Activated naive CD8-positive, alpha-beta T cell treated with anti-CD3 and anti-CD28 coated beads, Interleukin-2, amount 10 ng/mL, durations not matched to agents 7 days and 5 days (primary cell): Measurements from ENCODE around the gene HADH. TPM values are rescaled to one million over a fixed set of nuclear protein-coding genes. Genes with fewer than 3 reads are reported as not detected.
"Not testable (repeated sequence)": the region's sequence is repeated elsewhere in the genome, so short reads cannot be mapped to it uniquely, and the experiment has no call there.

Experiments used
- ATAC-seq: fragments of 150-1000 bp; cut with Tn5 transposase; one replicate; pipeline ENCODE4 v1.10.0; 2021; ENCODE audit warnings: low read depth, moderate library complexity
- POLR2A ChIA-PET: fragments of 350-600 bp; sonication (Branson Sonifier 250); formaldehyde crosslinking; loops from one replicate; lab custom pipeline; 2021; ENCODE audit warnings: antibody characterized with exemption; lab: Charles Lee
- DNase-seq: peaks from one replicate; pipeline ENCODE4 v3.0.0; 2021
- H3K27ac Mint-ChIP-seq: one replicate; pipeline ENCODE4 v1.8.0; 2022; ENCODE audit warnings: mild to moderate bottlenecking, mixed read lengths
- H3K27me3 Mint-ChIP-seq: one replicate; pipeline ENCODE4 v1.8.0; 2022; ENCODE audit warnings: mild to moderate bottlenecking, moderate library complexity, mixed read lengths
- H3K36me3 Mint-ChIP-seq: one replicate; pipeline ENCODE4 v1.8.0; 2021; ENCODE audit warnings: mild to moderate bottlenecking, mixed read lengths
- H3K4me1 Mint-ChIP-seq: one replicate; pipeline ENCODE4 v1.8.0; 2021; ENCODE audit warnings: mixed read lengths
- H3K4me3 Mint-ChIP-seq: one replicate; pipeline ENCODE4 v1.8.0; 2022; ENCODE audit warnings: mild to moderate bottlenecking, moderate library complexity, mixed read lengths
- H3K9me3 Mint-ChIP-seq: one replicate; pipeline ENCODE4 v1.8.0; 2021; ENCODE audit warnings: mixed read lengths
- total RNA-seq, 2 experiments: library from RNA; stranded (reverse); gene quantifications; one replicate each; pipeline ENCODE4 v1.2.3, GENCODE V29; 2021

Gene HADH
- 10 to 100 TPM; 45.3 to 46.6 TPM for total RNA-seq

DNA sequence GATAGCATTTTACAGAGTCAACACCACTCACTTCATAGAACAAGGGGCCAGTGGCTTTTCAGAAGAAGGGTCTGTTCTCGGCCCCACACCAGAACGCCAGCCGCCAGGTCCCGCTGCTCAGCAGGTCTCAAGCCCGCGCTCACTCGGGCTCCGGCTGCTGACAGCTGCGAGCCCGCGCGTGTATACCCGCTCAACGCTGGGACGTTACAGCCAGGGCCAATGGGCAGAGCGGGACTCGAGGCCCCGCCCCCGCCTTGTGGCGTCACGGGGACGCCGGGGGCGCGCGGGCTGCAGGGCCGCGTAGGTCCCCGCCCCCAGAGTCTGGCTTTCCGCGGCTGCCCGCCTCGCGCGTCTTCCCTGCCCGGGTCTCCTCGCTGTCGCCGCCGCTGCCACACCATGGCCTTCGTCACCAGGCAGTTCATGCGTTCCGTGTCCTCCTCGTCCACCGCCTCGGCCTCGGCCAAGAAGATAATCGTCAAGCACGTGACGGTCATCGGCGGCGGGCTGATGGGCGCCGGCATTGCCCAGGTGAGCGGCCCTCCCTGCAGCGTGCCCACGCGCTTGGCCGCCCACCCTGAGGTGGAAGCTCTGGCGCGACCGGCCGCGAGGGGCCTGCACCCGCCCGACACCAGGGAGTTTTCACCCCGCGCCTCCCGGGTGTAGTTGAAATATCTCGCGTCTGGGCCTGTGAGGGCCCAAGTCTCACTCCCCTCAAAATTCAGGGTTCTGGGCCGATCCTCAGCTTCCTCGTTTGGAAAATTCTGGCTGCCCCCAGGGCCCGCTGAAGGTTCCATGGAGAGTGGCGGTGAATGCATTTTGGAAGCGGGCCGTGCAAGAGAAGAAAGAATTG is at the start of gene HADH:
HADH (plus strand) TSS at position 353 of the 850 bp plus-strand sequence; CDS start at position 397, 44 bp downstream.
- no peaks in the 10 kb centered on the region for H3K9me3 Mint-ChIP-seq
- peak; percentile 99 for DNase-seq
- H3K4me3 Mint-ChIP-seq: peak within 1 kb of the TSS; percentile 94
- peak within 1 kb of the TSS; percentile 90 for H3K27ac Mint-ChIP-seq
- peaks cover 7% of the 10 kb centered on the region for H3K36me3 Mint-ChIP-seq
- POLR2A ChIA-PET: interaction anchor here (1.0 to 2.1 kb wide), 5 partner anchors 10 to 600 kb away, joined by 3 to 5 read pairs (median 3); no protein-coding TSS in a partner anchor
- ATAC-seq: peak; percentile 99
- no peaks in the 10 kb centered on the region for H3K27me3 Mint-ChIP-seq
- peaks cover 34% of the 10 kb centered on the region for H3K4me1 Mint-ChIP-seq

GRCh38 chr4:107945809-107946208 is 43.9 kb upstream of the HADH start:
- H3K9me3 Mint-ChIP-seq: no peaks in the 10 kb centered on the region
- DNase-seq (no peak), ATAC-seq (no peak)
- no peak overlapping the region for H3K27ac Mint-ChIP-seq
- POLR2A ChIA-PET: no interaction called here
- no peak overlapping the region for H3K4me3 Mint-ChIP-seq
- H3K4me1 Mint-ChIP-seq: no peaks in the 10 kb centered on the region
- no peaks in the 10 kb centered on the region for H3K27me3 Mint-ChIP-seq
- H3K36me3 Mint-ChIP-seq: peaks cover 14% of the 10 kb centered on the region

DNA sequence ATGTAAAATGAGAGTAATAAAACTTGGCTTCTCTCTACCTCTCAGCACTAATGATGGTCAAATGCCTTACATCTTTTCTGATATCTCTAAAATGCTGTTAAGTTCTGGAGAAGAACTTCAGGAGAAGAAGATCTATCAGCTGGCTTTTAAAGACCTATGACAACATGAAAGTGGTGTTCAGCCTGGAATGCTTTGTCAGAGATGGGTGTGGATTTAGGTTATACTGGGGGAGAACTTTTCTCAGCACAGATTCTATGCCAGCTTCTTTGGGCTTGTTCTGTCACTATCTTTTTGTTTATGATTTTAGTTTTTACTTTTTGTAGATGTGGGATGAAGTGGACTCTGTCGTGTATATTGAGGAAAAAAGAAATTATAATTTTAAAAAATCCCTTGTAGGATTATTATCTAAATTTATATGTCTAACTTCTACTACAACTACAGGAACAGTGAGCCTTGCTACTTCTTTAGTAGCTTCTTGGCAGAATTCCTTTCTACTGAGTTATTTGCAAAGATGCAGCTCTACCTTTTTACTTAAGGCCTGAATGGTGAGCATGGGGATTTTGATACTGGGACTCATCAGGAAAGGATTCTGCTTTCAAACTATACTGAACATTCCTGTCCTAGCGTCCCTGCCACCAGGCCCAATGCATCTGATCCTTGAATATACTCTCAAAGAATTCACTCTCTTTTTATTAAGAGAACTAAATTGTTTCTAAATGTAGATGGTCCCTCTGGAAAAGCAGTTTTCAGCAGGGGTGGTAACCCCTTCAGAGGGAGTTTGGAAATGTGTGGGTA is 38.7 kb upstream of the HADH start:
- POLR2A ChIA-PET: no interaction called here
- ATAC-seq (no peak), DNase-seq (no peak)
- H3K4me3 Mint-ChIP-seq: no peak overlapping the region
- no peaks in the 10 kb centered on the region for H3K27me3 Mint-ChIP-seq
- no peaks in the 10 kb centered on the region for H3K4me1 Mint-ChIP-seq
- peaks cover 4% of the 10 kb centered on the region for H3K9me3 Mint-ChIP-seq
- peaks cover 19% of the 10 kb centered on the region for H3K36me3 Mint-ChIP-seq
- no peak overlapping the region for H3K27ac Mint-ChIP-seq

- POLR2A ChIA-PET: no interaction called here
- no peak overlapping the region for H3K27ac Mint-ChIP-seq
- DNase-seq (no peak), ATAC-seq (no peak)
- no peaks in the 10 kb centered on the region for H3K4me1 Mint-ChIP-seq
- H3K4me3 Mint-ChIP-seq: no peak overlapping the region
- peaks cover 10% of the 10 kb centered on the region for H3K9me3 Mint-ChIP-seq
- no peaks in the 10 kb centered on the region for H3K27me3 Mint-ChIP-seq
- peaks cover 23% of the 10 kb centered on the region for H3K36me3 Mint-ChIP-seq
These were observed 38.1 kb upstream of the HADH start for GRCh38 chr4:107951551-107951950.

- H3K4me1 Mint-ChIP-seq: no peaks in the 10 kb centered on the region
- H3K9me3 Mint-ChIP-seq: peaks cover 24% of the 10 kb centered on the region
- H3K27ac Mint-ChIP-seq: no peak overlapping the region
- peaks cover 6% of the 10 kb centered on the region for H3K27me3 Mint-ChIP-seq
- H3K4me3 Mint-ChIP-seq: no peak overlapping the region
- peaks cover 18% of the 10 kb centered on the region for H3K36me3 Mint-ChIP-seq
- POLR2A ChIA-PET: no interaction called here
- ATAC-seq (no peak), DNase-seq (no peak)
These were observed 33.7 kb upstream of the HADH start for GRCh38 chr4:107956011-107956410.

DNA sequence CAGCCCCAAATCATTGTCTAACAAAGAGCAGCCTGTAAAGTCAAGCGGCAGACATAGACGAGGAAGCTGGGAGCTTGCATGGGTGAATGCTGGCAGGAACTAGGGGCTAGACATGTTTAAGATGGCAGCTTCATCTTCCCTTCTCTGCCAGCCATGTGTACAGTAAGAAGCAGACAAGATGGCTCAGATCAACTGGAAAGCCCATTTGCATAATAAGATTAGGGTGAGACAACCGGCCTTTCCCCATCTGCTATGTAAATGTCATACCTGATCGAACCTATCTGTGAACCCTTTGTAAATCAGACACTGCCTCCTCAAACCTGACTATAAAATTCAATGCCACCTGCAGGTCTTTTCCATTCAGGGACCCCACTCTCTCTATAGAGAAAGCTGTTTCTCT is 22.8 kb upstream of the HADH start:
- POLR2A ChIA-PET: no interaction called here

DNA sequence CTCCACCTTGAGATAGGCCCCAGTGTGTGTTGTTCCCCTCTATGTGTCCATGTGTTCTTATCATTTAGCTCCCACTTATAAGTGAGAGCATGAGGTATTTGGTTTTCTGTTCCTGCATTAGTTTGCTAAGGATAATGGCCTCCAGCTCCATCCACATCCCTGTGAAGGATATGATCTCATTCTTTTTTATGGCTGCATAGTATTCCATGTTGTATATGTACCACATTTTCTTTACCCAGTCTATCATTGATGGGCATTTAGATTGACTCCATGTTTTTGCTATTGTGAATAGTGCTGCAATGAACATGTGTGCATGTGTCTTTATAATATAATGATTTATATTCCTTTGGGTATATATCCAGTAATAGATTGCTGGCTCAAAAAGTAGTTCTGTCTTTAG is 22.2 kb upstream of the HADH start:
- H3K4me1 Mint-ChIP-seq, H3K36me3 Mint-ChIP-seq, ATAC-seq, H3K27ac Mint-ChIP-seq, DNase-seq, H3K4me3 Mint-ChIP-seq, H3K9me3 Mint-ChIP-seq, POLR2A ChIA-PET, H3K27me3 Mint-ChIP-seq: not testable (repeated sequence)

More for the DNA sequence above, 22.8 kb upstream of the HADH start:
- H3K4me1 Mint-ChIP-seq: no peaks in the 10 kb centered on the region
- H3K27me3 Mint-ChIP-seq: peaks cover 4% of the 10 kb centered on the region
- peaks cover 4% of the 10 kb centered on the region for H3K9me3 Mint-ChIP-seq
- no peak overlapping the region for H3K27ac Mint-ChIP-seq
- H3K36me3 Mint-ChIP-seq: peaks cover 5% of the 10 kb centered on the region
- no peak overlapping the region for H3K4me3 Mint-ChIP-seq
- DNase-seq: no peak
- no peak for ATAC-seq

- H3K27me3 Mint-ChIP-seq, H3K4me3 Mint-ChIP-seq, H3K4me1 Mint-ChIP-seq, H3K36me3 Mint-ChIP-seq, ATAC-seq, POLR2A ChIA-PET, DNase-seq, H3K27ac Mint-ChIP-seq, H3K9me3 Mint-ChIP-seq: not testable (repeated sequence)
These were observed 21.8 kb upstream of the HADH start for GRCh38 chr4:107967921-107968320.

DNA sequence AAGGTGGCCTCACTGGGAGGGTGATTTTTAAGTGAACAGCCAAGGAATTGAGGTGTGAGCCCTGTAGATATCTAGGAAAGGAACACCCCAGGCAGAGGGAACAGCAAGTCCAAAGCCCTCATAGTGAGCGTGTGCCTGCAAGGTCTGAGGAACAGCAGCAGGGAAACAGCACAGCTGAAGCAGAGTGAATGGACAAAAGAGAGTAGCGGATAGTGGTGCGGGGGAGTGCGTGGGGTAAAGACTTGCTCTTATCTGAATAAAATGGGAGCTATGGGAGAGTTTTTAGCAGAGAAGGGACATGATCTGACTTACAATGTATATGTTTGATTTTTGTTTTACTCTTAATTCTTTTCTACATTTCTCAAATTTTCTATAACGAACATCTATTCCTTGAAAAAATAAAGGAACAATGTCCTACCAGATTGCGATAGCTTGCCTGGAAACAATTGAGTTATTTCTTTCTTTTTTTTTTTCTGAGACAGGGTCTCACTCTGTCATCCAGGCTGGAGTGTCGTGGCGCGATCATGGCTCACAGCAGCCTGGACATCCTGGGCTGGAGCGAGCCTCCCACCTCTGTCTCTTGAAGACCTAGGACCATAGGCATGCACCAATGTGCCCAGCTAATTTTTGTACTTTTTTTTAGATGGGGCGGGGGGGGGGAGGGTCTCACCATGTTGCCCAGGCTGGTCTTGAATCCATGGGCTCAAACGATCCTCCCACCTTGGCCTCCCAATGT is 19.5 kb upstream of the HADH start:
- DNase-seq (no peak), ATAC-seq (no peak)
- Mint-ChIP-seq H3K9me3 (peaks cover 5% of the 10 kb centered on the region), H3K27me3 (peaks cover 4% of the 10 kb centered on the region), H3K4me1 (peaks cover 5% of the 10 kb centered on the region), H3K4me3 (no peak overlapping the region), H3K27ac (no peak overlapping the region), H3K36me3 (peaks cover 9% of the 10 kb centered on the region)
- POLR2A ChIA-PET: no interaction called here

GRCh38 chr4:107972605-107973004 is 17.1 kb upstream of the HADH start:
- POLR2A ChIA-PET: no interaction called here
- DNase-seq (no peak), ATAC-seq (no peak)
- Mint-ChIP-seq H3K36me3 (peaks cover 5% of the 10 kb centered on the region), H3K4me1 (peaks cover 5% of the 10 kb centered on the region), H3K4me3 (no peak overlapping the region), H3K9me3 (peaks cover 5% of the 10 kb centered on the region), H3K27me3 (no peaks in the 10 kb centered on the region), H3K27ac (no peak overlapping the region)

DNA sequence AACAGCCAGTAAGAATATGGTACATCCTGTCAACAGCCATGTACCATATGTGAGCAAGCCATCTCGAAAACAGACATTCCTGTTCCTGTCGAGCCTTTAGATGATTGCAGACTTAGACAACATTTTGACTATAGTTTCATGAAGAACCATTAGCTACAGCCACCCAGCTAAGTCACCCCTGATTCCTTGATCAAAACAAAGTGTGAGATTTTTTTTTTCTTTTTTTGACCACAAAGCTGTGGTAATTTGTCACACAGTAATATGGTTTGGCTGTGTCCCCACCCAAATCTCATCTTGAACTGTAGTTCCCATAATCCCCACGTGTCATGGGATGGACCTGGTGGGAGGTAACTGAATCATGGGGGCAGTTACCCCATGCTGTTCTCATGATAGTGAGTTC is 15.2 kb upstream of the HADH start:
- no peak for ATAC-seq
- Mint-ChIP-seq H3K4me3 (no peak overlapping the region), H3K36me3 (peaks cover 5% of the 10 kb centered on the region), H3K27me3 (no peaks in the 10 kb centered on the region), H3K4me1 (peaks cover 5% of the 10 kb centered on the region), H3K9me3 (peaks cover 5% of the 10 kb centered on the region), H3K27ac (no peak overlapping the region)
- DNase-seq: no peak
- POLR2A ChIA-PET: no interaction called here

DNA sequence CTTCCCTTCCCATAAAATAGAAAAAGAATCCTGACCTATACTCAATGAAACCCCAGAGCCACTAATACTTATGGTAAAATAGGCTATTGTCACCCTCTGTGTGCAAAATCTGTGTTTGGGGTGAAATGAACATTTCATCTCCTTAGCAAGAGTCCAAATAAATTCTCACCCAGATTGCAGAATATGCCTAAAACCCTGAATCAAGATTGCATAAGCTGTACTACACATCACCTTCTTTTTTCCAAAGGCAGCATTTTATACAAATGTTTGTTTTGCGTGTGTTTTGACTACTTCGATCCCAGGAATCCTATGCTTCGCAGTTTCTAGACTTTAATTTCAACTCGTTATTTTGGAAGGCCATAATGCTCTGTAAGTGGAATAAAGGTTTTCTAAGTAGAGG is 12.2 kb upstream of the HADH start:
- peaks cover 9% of the 10 kb centered on the region for H3K9me3 Mint-ChIP-seq
- POLR2A ChIA-PET: no interaction called here
- DNase-seq: no peak
- no peak overlapping the region for H3K27ac Mint-ChIP-seq
- H3K4me3 Mint-ChIP-seq: no peak overlapping the region
- peaks cover 8% of the 10 kb centered on the region for H3K4me1 Mint-ChIP-seq
- peaks cover 12% of the 10 kb centered on the region for H3K36me3 Mint-ChIP-seq
- H3K27me3 Mint-ChIP-seq: no peaks in the 10 kb centered on the region
- no peak for ATAC-seq

DNA sequence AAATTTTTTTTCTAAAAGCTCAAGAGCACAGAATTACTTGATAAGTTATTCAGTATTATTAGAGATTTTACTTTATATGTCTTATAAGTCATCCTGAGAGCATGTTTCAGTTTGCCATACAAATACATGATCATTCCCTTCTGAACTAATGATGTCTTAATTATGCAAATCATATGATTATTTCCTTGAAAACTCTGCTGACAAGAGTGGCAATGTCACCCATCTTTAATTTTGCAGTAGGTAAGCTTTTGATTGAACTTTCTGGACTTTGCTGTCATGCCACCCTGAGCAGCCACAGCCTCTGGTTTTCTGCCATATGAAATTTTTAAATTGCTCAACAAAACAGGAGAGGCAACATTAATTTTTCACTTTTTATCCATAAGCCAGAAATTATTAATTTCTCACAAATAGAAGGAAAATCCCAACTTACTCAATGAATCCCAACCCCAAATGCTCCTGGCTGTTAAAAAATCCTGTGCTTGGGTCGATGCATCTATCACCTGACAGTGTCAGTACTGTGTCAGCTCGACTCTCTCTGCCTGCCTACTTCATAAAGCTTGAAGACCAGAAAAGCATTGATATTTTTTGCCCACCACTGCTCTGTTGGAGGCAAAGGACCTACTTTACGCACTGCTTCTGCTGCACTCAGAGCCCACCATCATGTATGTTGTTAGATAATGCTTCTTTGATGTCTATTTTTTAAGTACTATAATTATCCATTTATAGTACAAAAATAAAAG is 11.6 kb upstream of the HADH start:
- ATAC-seq: no peak
- H3K4me3 Mint-ChIP-seq: no peak overlapping the region
- H3K27me3 Mint-ChIP-seq: no peaks in the 10 kb centered on the region
- POLR2A ChIA-PET: no interaction called here
- DNase-seq: no peak
- H3K27ac Mint-ChIP-seq: no peak overlapping the region
- peaks cover 8% of the 10 kb centered on the region for H3K4me1 Mint-ChIP-seq
- H3K36me3 Mint-ChIP-seq: peaks cover 12% of the 10 kb centered on the region
- H3K9me3 Mint-ChIP-seq: peaks cover 9% of the 10 kb centered on the region
